Pancreas (tissue), 10 donors: ENCODE results near the gene FRRS1L. TPM values are rescaled to one million over a fixed set of nuclear protein-coding genes. Genes with fewer than 3 reads are reported as not detected.

ENCODE experiments used
- ATAC-seq, 4 donors: fragments of 200-7000 bp; cut with Tn5 transposase; one replicate each; pipeline versions ENCODE4 v1.8.0 to v1.9.1; 2020; ENCODE audit warnings: mild to moderate bottlenecking in 4 of 4, moderate library complexity in 4 of 4
- DNase-seq, 6 donors: peaks; one replicate each; pipeline ENCODE4 v3.0.0-alpha.2; 2020
- FAIRE-seq: peaks from 2 replicates; lab custom pipeline; 2012; peaks lifted over from hg19 to GRCh38; lab: Jason Lieb, UNC
- H3K27ac ChIP-seq, 4 donors: fragments of 200-600 bp; sonication (generic); 1 replicate in 3 of 4; 2 replicates in 1 of 4; pipeline versions ENCODE4 v1.5.0 to v1.8.0; 2020
- H3K27me3 ChIP-seq, 4 donors: fragments of 200-600 bp; one replicate each; pipeline ENCODE4 v1.8.0; 2021
- H3K36me3 ChIP-seq, 3 donors: fragments of 200-600 bp; sonication (generic) in 1 of 3; one replicate each; pipeline versions ENCODE4 v1.5.0 to v1.8.0; 2020 to 2021
- H3K4me1 ChIP-seq, 3 donors: fragments of 200-600 bp; one replicate each; pipeline ENCODE4 v1.8.0; 2021
- H3K4me3 ChIP-seq, 4 donors: fragments of 200-600 bp; sonication (generic) in 2 of 4; one replicate each; pipeline versions ENCODE4 v1.5.0 to v1.8.0; 2020 to 2021
- H3K9me3 ChIP-seq, 4 donors: fragments of 200-600 bp; one replicate each; pipeline ENCODE4 v1.8.0; 2021
- WGBS, 2 donors: extraction: QIAGEN DNeasy Blood & Tissue Kit; methylation state at CpG; one replicate each; pipeline ENCODE4 v1.1.7; 2013; 5-methylcytosine and 5-hydroxymethylcytosine counted together
- intact Hi-C, 3 donors: fragments of 100-400 bp; cut with DNase I; formaldehyde crosslinking; loops; one replicate each; pipeline versions ENCODE4 v1.11.1 to v1.14.2; 2022
- polyA plus RNA-seq, 2 donors: library from polyadenylated mRNA; stranded (reverse); fragments of 200-250 nt; gene quantifications; one replicate each; pipeline ENCODE4 v1.2.3, GENCODE V29; 2013
- total RNA-seq, 6 donors: library from RNA; stranded (reverse); fragmentation: NEBNext Ultra II Directional in 4 of 6; extraction: Animal tissue kit (Norgen Biotek cat#: 25700) in 4 of 6; gene quantifications; one replicate each; pipeline versions ENCODE4 v1.2.1 to v1.2.4, GENCODE V29; 2021 to 2023
- TF ChIP-seq, protein P1 (sequence below), 4 donors: fragments of 200-600 bp; sonication (generic) in 3 of 4; IDR thresholded peaks; one replicate each; pipeline versions ENCODE4 v1.5.0 to v1.8.0; 2021; ENCODE audit warnings: antibody characterized with exemption in 4 of 4
- donor health status: healthy with polysubstance abuse.
- donor health status: DM: no; HTN: no; CAD: no; lungs with moderate emphysema.
- donor health status: DM: no; HTN: no; CAD: no.
- donor health status: control.
- donor health status: control.
- donor health status: Bipolar disorder and iron deficiency.
- donor health status: DM: yes; HTN: yes; CAD: no.
- donor health status: DM: no; HTN: no; CAD: no.
- donor health status: DM: no; HTN: no; CAD: no.
- donor health status: DM: yes; HTN: yes; CAD: no.

The FRRS1L gene
- total and polyA plus RNA-seq, 8 donors, result 0.19 to 3.0 (median 0.80) TPM

DNA sequence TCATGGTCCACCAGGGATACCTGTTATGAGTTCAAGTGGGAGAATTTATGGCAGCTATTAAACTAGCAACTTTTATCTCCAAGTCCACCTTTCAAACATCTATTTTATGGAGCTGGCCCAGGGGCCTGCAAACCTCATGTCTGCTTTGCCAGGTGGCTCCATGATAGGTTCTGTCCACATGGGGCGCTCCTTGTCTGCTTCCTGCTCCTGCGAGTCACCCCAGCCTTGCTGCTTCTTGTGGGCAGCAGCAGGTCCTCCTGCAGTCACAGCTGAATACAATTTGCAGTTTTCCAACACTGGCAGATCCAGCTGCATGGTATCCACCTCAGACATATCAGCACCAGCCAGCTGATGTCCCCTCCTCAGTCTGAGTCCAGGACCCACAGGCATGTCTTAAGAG, 39.6 kb upstream of the FRRS1L start:
- Histone ChIP-seq H3K9me3 (no peaks in the 10 kb centered on the region), H3K27me3 (no peaks in the 10 kb centered on the region), H3K36me3 (no peaks in the 10 kb centered on the region), H3K27ac (no peak overlapping the region), H3K4me3 (no peak overlapping the region), H3K4me1 (no peaks in the 10 kb centered on the region)
- TF ChIP-seq, protein P1, sequence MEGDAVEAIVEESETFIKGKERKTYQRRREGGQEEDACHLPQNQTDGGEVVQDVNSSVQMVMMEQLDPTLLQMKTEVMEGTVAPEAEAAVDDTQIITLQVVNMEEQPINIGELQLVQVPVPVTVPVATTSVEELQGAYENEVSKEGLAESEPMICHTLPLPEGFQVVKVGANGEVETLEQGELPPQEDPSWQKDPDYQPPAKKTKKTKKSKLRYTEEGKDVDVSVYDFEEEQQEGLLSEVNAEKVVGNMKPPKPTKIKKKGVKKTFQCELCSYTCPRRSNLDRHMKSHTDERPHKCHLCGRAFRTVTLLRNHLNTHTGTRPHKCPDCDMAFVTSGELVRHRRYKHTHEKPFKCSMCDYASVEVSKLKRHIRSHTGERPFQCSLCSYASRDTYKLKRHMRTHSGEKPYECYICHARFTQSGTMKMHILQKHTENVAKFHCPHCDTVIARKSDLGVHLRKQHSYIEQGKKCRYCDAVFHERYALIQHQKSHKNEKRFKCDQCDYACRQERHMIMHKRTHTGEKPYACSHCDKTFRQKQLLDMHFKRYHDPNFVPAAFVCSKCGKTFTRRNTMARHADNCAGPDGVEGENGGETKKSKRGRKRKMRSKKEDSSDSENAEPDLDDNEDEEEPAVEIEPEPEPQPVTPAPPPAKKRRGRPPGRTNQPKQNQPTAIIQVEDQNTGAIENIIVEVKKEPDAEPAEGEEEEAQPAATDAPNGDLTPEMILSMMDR (IDR thresholded peaks at IDR 0.05), result no peak
- FAIRE-seq (no peak), ATAC-seq (no peak), DNase-seq (no peak)
- 86 to 92% methylated on average over 2 of the region's 2 CpGs for WGBS, 2 donors
- intact Hi-C loops, result no loop called here

DNA sequence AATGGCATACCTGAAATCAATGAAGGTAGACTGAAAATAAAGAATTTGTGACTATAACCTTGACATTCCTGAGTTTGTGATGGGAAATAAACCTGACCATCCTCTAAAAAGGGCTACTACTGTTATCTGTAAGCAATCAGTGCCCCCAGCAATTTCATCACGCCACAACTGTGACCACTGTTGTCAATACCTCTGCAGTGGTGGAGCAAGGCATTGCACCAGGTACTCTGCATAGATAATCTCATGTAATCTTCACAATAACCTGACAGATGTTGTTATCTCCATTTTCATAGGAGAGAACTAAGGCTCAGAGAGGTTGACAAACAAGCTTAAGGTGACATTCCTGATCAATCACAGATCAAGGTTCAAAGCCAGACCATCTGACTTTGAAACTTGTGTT, 38.5 kb upstream of the FRRS1L start:
- ATAC-seq, result no peak
- FAIRE-seq, result no peak

DNA sequence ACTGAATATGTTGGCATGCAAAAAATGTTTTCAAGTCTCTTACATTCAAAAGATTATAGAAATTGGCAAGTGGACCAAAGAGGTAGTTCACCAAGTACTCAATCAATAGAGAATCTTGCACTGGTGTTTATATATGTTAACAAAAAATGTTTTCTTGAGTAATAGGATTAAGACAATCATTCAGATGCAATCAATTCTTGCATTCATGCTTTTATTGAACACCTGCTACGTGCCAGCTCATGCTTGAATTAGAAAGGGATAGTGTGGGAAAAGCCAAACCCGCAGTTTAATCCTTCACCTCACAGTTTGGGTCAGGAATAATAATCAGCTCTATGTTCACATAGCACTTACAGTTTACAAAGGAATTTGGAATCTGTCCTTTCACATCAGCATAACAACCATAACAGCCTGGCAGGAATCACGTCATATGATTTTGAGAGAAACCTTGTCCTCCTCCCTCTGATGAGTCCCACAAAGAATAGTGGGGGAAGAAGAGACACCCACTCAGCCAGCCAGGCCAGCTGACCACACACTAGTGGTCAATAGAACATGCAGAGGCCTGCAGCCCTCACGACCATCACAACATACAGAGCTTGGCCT, 36.8 kb upstream of the FRRS1L start:
- Histone ChIP-seq H3K4me3 (no peak overlapping the region), H3K4me1 (no peaks in the 10 kb centered on the region), H3K27ac (no peak overlapping the region), H3K27me3 (no peaks in the 10 kb centered on the region), H3K9me3 (no peaks in the 10 kb centered on the region), H3K36me3 (no peaks in the 10 kb centered on the region)
- WGBS, 2 donors, result 73 to 79% methylated on average over 4 of the region's 4 CpGs
- intact Hi-C loops, result no loop called here
- FAIRE-seq (no peak), DNase-seq (no peak), ATAC-seq (no peak)
- TF ChIP-seq, protein P1 (IDR thresholded peaks at IDR 0.05), result no peak

More for the DNA sequence above, 38.5 kb upstream of the FRRS1L start:
- Histone ChIP-seq H3K36me3 (no peaks in the 10 kb centered on the region), H3K27ac (no peak overlapping the region), H3K27me3 (no peaks in the 10 kb centered on the region), H3K4me3 (no peak overlapping the region), H3K4me1 (no peaks in the 10 kb centered on the region), H3K9me3 (no peaks in the 10 kb centered on the region)
- intact Hi-C loops, result no loop called here
- 39 to 48% methylated on average over 1 of the region's 1 CpG for WGBS, 2 donors
- DNase-seq, result no peak
- TF ChIP-seq, protein P1 (IDR thresholded peaks at IDR 0.05), result no peak

DNA sequence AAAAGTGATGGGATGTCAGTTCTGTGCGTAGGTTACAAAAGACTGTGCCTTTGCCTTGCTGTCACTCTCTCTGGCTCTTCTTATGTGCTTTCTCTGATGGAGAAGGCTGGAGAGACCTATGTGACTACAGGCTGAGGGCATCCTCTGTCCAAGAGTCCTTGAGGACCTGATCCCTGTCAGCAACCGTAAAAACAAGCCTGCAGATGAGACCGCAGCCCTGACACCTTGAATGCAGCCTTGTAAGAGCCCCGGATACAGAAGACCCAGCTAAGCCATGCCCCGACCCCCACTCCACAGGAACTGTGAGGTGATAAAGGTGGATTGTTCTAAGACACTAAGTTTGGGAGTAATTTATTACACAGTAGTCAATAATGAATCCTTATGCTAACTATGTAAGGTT, 32.6 kb upstream of the FRRS1L start:
- no peaks in the 10 kb centered on the region for H3K27me3 ChIP-seq
- 77 to 83% methylated on average over 5 of the region's 5 CpGs for WGBS, 2 donors
- no peak overlapping the region for H3K27ac ChIP-seq

More for the DNA sequence above, 32.6 kb upstream of the FRRS1L start:
- no peaks in the 10 kb centered on the region for H3K36me3 ChIP-seq
- H3K4me1 ChIP-seq, result no peaks in the 10 kb centered on the region
- DNase-seq, result no peak
- intact Hi-C loops, result loop anchor here in 1 of 3 donors (10.0 kb wide), 1 partner anchor 125 kb away; the partner anchor contains the start of gene EPB41L4B
- no peaks in the 10 kb centered on the region for H3K9me3 ChIP-seq
- TF ChIP-seq, protein P1 (IDR thresholded peaks at IDR 0.05), result no peak
- ATAC-seq, result no peak
- FAIRE-seq, result no peak
- H3K4me3 ChIP-seq, result no peak overlapping the region
